HG03159 (cell line): Measurements from ENCODE around the gene ITPRIPL1.
A peak's percentile ranks its signal among the peaks of the same experiment; 100 is the strongest.
"Not testable (repeated sequence)": the region's sequence is repeated elsewhere in the genome, so short reads cannot be mapped to it uniquely, and the experiment has no call there.

Source experiments
- ATAC-seq: cut with Tn5 transposase; IDR thresholded peaks from one replicate; pipeline ENCODE4 v1.9.1; 2021; ENCODE audit warnings: mild to moderate bottlenecking, moderate library complexity; ENCODE audit not compliant: unreplicated experiment

Gene ITPRIPL1

GRCh38 chr2:96325041-96325883, at the start of gene ITPRIPL1:
Gene ITPRIPL1 (plus strand): TSS chr2:96325317. CDS start chr2:96325840, 523 bp downstream.
- ATAC-seq: no peak

GRCh38 chr2:96276787-96277499, 48.2 kb upstream of the ITPRIPL1 start:
- no peak for ATAC-seq

GRCh38 chr2:96287273-96287856, 37.8 kb upstream of the ITPRIPL1 start:
- ATAC-seq: no peak

- ATAC-seq: no peak
Measured at GRCh38 chr2:96291751-96292150, 33.4 kb upstream of the ITPRIPL1 start.

GRCh38 chr2:96294271-96294670, 30.8 kb upstream of the ITPRIPL1 start:
- not testable (repeated sequence) for ATAC-seq

GRCh38 chr2:96296925-96297324, 28.2 kb upstream of the ITPRIPL1 start:
- ATAC-seq: no peak

- no peak for ATAC-seq
Measured at GRCh38 chr2:96301865-96302264, 23.3 kb upstream of the ITPRIPL1 start.

- no peak for ATAC-seq
Measured at GRCh38 chr2:96304606-96305005, 20.5 kb upstream of the ITPRIPL1 start.

- peak; percentile 95 for ATAC-seq
Measured at GRCh38 chr2:96305091-96305978, 19.8 kb upstream of the ITPRIPL1 start, which contains the start of gene SNRNP200. Gene SNRNP200 (minus strand): TSS chr2:96305546. CDS start chr2:96305437, 109 bp downstream.

- no peak for ATAC-seq
Measured at GRCh38 chr2:96305979-96306308, 19.2 kb upstream of the ITPRIPL1 start.

GRCh38 chr2:96306370-96306769, 18.7 kb upstream of the ITPRIPL1 start:
- no peak for ATAC-seq

- ATAC-seq: no peak
Measured at GRCh38 chr2:96308248-96308647, 16.9 kb upstream of the ITPRIPL1 start.

GRCh38 chr2:96315005-96315399, 10.1 kb upstream of the ITPRIPL1 start:
- no peak for ATAC-seq

GRCh38 chr2:96315400-96316071, 9.6 kb upstream of the ITPRIPL1 start:
- no peak for ATAC-seq

- ATAC-seq: no peak
Measured at GRCh38 chr2:96316999-96317398, 8.1 kb upstream of the ITPRIPL1 start.

GRCh38 chr2:96317584-96317997, 7.5 kb upstream of the ITPRIPL1 start:
- ATAC-seq: no peak

- no peak for ATAC-seq
Measured at GRCh38 chr2:96318723-96319122, 6.4 kb upstream of the ITPRIPL1 start.

- no peak for ATAC-seq
Measured at GRCh38 chr2:96319396-96319795, 5.7 kb upstream of the ITPRIPL1 start.

- no peak for ATAC-seq
Measured at GRCh38 chr2:96320326-96320725, 4.8 kb upstream of the ITPRIPL1 start.
